Neural crest cell (in vitro differentiated cells): ENCODE results near the gene KRT32. TPM values are rescaled to one million over a fixed set of nuclear protein-coding genes. Genes with fewer than 3 reads are reported as not detected.
"Not testable (repeated sequence)": the region's sequence is repeated elsewhere in the genome, so short reads cannot be mapped to it uniquely, and the experiment has no call there.

Experiments used
- DNase-seq: peaks from one replicate; pipeline ENCODE4 v3.0.0; 2021; ENCODE audit warnings: low read depth, mixed read lengths, low spot score
- H3K27ac Mint-ChIP-seq: one replicate; pipeline ENCODE4 v1.8.0; 2021; ENCODE audit warnings: mild to moderate bottlenecking, mixed read lengths; ENCODE audit not compliant: unreplicated experiment
- H3K27me3 Mint-ChIP-seq: 2 replicates; pipeline ENCODE4 v1.8.0; 2021; ENCODE audit warnings: low read depth, mild to moderate bottlenecking, mixed read lengths
- H3K36me3 Mint-ChIP-seq: 2 replicates; pipeline ENCODE4 v1.8.0; 2021; ENCODE audit warnings: low read depth, mild to moderate bottlenecking, mixed read lengths
- H3K4me1 Mint-ChIP-seq: 2 replicates; pipeline ENCODE4 v1.8.0; 2021; ENCODE audit warnings: mixed read lengths
- H3K4me3 Mint-ChIP-seq: one replicate; pipeline ENCODE4 v1.8.0; 2021; ENCODE audit warnings: mild to moderate bottlenecking, mixed read lengths
- H3K9me3 Mint-ChIP-seq: 2 replicates; pipeline ENCODE4 v1.8.0; 2021; ENCODE audit warnings: mixed read lengths
- total RNA-seq: library from RNA; stranded (reverse); gene quantifications from 2 replicates; pipeline ENCODE4 v1.2.1, GENCODE V29; 2021
- TF ChIP-seq, protein P1 (sequence below): fragments of 200-600 bp; sonication (generic); conservative IDR thresholded peaks from 2 replicates; pipeline ENCODE4 v1.5.0; 2021; ENCODE audit warnings: antibody characterized with exemption, mild to moderate bottlenecking

Gene KRT32
- total RNA-seq, 1 donor from 2014 or later, result not detected

DNA sequence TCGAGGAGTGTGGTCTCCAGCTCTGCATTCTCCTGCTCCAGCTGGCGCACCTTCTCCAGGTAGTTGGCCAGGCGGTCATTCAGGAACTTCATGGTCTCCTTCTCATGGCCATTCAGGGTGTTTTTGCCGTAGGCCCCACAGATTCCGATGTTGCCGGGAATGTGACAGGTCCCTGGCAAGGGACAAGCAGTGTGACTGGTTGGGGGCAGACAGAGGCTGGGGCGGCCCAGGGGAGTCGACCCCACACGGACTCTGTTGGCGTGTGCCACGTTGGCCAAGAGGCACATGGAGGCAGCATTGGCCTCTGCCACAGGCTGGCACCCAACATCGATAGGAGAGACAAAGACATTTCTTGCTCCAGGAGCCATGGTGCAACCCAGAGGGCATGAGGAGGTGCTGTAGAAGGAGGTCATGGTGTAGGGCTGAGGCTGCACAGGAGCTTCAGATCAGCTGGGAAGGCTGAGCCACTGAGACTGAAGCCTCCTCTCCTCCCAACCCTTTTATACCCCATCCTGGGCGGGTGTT, 43.0 kb downstream of the KRT32 start, which contains the start of gene KRT37:
Gene KRT37 (minus strand): TSS at position 475 of the 525 bp plus-strand sequence. CDS start 62 bp downstream, at position 413.
- no peak for DNase-seq
- peaks cover 6% of the 10 kb centered on the region for H3K9me3 Mint-ChIP-seq

DNA sequence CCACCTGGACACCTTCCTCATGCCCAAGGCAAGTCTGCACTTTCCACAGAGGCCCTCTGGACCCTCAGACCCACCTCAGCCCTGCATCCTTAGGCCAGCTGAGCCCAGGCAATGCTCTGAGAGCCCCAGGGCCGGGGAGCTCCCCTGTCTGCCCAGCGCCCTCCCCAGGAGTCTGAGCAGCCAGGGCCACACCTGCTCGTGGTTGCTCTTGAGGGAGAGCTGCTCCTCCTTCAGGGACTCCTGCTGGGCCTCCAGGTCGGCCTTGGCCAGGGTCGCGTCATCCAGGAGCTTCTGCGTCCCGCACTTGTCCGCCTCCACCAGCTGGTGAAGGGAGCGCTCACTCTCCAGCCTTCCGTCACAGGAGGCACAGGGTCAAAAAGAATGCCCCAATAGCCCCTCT, 44.6 kb downstream of the KRT32 start:
- H3K36me3 Mint-ChIP-seq, H3K4me3 Mint-ChIP-seq, H3K27me3 Mint-ChIP-seq, H3K27ac Mint-ChIP-seq, H3K9me3 Mint-ChIP-seq, DNase-seq: not testable (repeated sequence)
- peaks cover 15% of the 10 kb centered on the region for H3K4me1 Mint-ChIP-seq

More for the DNA sequence above, 43.0 kb downstream of the KRT32 start, which contains the start of gene KRT37:
- H3K36me3 Mint-ChIP-seq, result peaks cover 8% of the 10 kb centered on the region
- peak within 1 kb of the TSS; percentile 10 for H3K27ac Mint-ChIP-seq
- TF ChIP-seq, protein P1, sequence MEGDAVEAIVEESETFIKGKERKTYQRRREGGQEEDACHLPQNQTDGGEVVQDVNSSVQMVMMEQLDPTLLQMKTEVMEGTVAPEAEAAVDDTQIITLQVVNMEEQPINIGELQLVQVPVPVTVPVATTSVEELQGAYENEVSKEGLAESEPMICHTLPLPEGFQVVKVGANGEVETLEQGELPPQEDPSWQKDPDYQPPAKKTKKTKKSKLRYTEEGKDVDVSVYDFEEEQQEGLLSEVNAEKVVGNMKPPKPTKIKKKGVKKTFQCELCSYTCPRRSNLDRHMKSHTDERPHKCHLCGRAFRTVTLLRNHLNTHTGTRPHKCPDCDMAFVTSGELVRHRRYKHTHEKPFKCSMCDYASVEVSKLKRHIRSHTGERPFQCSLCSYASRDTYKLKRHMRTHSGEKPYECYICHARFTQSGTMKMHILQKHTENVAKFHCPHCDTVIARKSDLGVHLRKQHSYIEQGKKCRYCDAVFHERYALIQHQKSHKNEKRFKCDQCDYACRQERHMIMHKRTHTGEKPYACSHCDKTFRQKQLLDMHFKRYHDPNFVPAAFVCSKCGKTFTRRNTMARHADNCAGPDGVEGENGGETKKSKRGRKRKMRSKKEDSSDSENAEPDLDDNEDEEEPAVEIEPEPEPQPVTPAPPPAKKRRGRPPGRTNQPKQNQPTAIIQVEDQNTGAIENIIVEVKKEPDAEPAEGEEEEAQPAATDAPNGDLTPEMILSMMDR, result no peak
- H3K4me1 Mint-ChIP-seq, result peaks cover 28% of the 10 kb centered on the region
- no peaks in the 10 kb centered on the region for H3K27me3 Mint-ChIP-seq
- H3K4me3 Mint-ChIP-seq, result no peak within 1 kb of the TSS

DNA sequence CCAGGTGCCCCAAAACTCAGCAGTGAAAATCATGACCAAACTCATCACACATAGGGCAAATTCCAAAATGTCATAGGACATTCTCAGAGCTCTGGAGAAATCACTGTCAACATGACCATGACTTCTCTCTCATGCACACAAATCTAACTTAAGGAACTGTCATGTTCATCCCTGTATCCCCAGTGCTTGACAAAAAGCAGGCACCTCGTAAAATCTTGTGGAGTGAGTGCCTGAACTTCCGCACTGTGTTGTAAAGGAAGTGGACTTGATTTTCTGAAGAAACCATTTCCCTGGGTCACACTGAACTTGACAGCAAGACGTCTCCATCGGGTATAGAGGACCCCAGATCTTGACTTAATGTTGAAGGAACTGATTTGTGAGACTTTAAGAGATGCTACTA, 45.6 kb downstream of the KRT32 start:
- TF ChIP-seq, protein P1, result no peak
- DNase-seq, result no peak
- peak overlapping the region; percentile 6 for H3K27ac Mint-ChIP-seq
- no peaks in the 10 kb centered on the region for H3K27me3 Mint-ChIP-seq
- H3K4me3 Mint-ChIP-seq, result no peak overlapping the region
- H3K9me3 Mint-ChIP-seq, result no peaks in the 10 kb centered on the region
- H3K36me3 Mint-ChIP-seq, result peaks cover 4% of the 10 kb centered on the region
- H3K4me1 Mint-ChIP-seq, result peaks cover 16% of the 10 kb centered on the region

DNA sequence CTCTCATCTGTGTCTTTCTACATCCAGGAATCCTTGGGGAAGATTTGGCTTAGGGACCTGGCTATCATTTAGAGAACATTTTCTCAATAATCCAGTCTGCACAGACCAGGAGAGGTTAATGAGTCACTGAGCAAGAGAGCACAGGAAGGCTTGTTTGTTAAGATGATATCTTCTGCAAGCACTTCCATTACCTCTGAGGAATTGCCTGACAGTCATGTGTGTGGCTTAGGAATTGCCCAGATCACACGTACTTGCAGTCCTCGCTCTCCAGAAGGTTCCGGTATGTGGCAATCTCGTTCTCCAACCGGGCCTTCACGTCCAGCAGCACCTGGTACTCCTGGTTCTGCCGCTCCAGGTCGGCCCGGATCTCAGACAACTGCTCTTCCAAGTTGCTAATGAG, 46.1 kb downstream of the KRT32 start:
- TF ChIP-seq, protein P1, result no peak
- DNase-seq, result no peak
- no peak overlapping the region for H3K4me3 Mint-ChIP-seq
- H3K9me3 Mint-ChIP-seq, result no peaks in the 10 kb centered on the region
- peaks cover 4% of the 10 kb centered on the region for H3K36me3 Mint-ChIP-seq
- H3K4me1 Mint-ChIP-seq, result peaks cover 21% of the 10 kb centered on the region
- H3K27ac Mint-ChIP-seq, result no peak overlapping the region
- H3K27me3 Mint-ChIP-seq, result no peaks in the 10 kb centered on the region

DNA sequence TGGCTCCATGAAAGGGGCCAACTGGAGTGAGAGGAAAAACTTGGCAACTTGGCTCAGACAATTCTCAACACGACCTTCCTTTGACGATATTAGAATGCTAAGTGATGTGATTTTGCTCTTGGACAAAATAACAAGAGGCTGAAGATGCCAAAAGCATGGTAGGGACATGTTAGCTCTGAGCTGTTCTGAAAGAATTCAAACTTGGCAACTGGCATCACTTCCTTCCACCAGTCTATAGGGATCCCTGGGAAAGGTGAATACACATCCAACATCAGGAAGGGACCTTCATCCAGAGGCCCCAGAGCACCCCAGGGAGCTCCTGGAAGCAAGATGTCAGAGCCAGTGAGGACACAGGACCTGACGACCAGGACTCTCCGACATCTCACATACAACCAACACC, 47.1 kb downstream of the KRT32 start:
- peaks cover 24% of the 10 kb centered on the region for H3K4me1 Mint-ChIP-seq
- TF ChIP-seq, protein P1, result no peak
- no peak overlapping the region for H3K4me3 Mint-ChIP-seq
- H3K27me3 Mint-ChIP-seq, result no peaks in the 10 kb centered on the region
- H3K9me3 Mint-ChIP-seq, result peaks cover 2% of the 10 kb centered on the region
- DNase-seq, result no peak
- H3K27ac Mint-ChIP-seq, result no peak overlapping the region
- peaks cover under 1% of the 10 kb centered on the region for H3K36me3 Mint-ChIP-seq

DNA sequence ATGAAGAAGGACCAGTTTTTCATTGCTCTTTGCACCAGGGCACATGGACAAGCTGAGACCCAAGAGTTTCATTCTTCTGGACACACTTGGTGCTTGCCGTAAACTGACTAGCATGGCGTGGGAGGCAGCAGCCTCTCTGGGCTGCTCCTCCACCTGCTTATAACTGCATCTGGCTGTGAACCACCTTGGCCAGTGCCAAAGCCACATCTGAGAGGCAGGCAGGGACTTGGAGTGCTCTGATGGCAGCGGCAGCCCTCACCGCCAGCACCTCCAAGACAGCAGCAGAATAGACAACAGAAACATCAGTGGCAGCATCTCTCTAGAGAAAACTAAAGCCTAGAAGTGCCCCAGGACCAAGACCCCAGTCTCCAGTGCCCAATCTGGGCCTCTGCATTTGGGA, 47.5 kb downstream of the KRT32 start:
- Mint-ChIP-seq H3K27me3 (no peaks in the 10 kb centered on the region), H3K4me1 (peaks cover 22% of the 10 kb centered on the region), H3K27ac (no peak overlapping the region), H3K36me3 (no peaks in the 10 kb centered on the region), H3K9me3 (peaks cover 2% of the 10 kb centered on the region), H3K4me3 (no peak overlapping the region)
- TF ChIP-seq, protein P1, result no peak
- no peak for DNase-seq
